ENCODE measurements around the gene ATE1.
"Not testable (repeated sequence)": the region's sequence is repeated elsewhere in the genome, so short reads cannot be mapped to it uniquely, and the experiment has no call there.

The ATE1 gene

DNA sequence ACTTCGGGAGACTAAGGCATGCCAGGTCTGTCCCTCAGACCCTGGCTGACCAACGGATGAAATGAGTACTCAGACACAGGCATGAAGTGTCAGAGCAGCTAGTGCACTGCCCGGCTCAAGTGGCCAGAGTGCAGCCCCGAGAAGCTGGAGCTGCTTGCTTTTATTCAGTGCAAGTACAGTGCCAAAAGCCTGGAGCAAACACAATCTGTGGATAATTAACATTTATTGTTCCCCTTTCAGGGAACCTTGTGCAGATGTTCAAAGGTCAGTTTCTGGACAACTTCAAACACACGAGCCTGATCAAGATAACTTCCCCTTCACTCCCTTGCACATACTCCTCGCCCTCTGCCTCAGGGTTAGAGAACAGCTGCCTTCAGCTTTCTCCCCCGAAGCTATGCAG lies 7.9 kb upstream of the ATE1 start:
- no peaks in the 10 kb centered on the region for H3K27me3 Mint-ChIP-seq (ENCODE audit: low read depth)
- H3K4me1 Mint-ChIP-seq = peaks cover 3% of the 10 kb centered on the region
- H3K4me3 Mint-ChIP-seq = no peak overlapping the region
- no peak overlapping the region for H3K27ac Mint-ChIP-seq
- TF ChIP-seq, protein P1, sequence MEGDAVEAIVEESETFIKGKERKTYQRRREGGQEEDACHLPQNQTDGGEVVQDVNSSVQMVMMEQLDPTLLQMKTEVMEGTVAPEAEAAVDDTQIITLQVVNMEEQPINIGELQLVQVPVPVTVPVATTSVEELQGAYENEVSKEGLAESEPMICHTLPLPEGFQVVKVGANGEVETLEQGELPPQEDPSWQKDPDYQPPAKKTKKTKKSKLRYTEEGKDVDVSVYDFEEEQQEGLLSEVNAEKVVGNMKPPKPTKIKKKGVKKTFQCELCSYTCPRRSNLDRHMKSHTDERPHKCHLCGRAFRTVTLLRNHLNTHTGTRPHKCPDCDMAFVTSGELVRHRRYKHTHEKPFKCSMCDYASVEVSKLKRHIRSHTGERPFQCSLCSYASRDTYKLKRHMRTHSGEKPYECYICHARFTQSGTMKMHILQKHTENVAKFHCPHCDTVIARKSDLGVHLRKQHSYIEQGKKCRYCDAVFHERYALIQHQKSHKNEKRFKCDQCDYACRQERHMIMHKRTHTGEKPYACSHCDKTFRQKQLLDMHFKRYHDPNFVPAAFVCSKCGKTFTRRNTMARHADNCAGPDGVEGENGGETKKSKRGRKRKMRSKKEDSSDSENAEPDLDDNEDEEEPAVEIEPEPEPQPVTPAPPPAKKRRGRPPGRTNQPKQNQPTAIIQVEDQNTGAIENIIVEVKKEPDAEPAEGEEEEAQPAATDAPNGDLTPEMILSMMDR (IDR thresholded peaks at IDR 0.05; ENCODE audit: unreplicated experiment in 3 of 3) = no peak
- H3K9me3 Mint-ChIP-seq = peaks cover 4% of the 10 kb centered on the region
- peaks cover 38% of the 10 kb centered on the region for H3K36me3 Mint-ChIP-seq (ENCODE audit: low read depth)

DNA sequence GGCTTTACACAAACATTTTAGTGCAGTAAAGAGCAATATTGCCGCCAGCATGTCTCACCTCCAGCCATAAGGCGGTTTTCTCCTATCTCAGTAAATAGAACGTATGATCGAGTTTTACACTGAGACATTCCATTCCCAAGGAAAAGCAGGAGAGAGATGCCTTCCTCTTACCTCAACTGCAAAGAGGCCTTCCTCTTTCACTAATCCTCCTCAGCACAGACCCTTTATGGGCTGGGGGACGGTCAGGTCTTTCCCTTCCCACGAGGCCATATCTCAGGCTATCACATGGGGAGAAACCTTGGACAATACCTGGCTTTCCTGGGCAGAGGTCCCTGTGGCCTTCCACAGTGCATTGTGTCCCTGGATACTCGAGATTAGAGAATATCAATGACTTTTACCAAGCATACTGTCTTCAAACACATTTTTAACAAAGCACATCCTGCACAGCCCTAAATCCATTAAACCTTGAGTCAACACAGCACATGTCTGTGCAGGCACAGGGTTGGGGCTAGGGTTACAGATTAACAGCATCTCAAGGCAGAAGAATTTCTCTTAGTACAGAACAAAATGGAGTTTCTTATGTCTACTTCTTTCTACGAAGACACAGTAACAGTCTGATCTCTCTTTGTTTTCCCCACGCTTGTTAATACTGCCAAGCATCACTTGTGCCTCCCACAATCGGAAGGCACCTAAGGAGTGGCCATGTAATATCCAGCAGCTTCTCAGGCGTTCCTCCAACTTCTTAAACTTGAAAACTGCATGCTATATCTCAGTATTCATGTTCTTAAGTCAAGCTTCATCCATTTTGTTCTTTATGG lies 2.6 kb upstream of the ATE1 start:
- Mint-ChIP-seq H3K27ac (peak overlapping the region; percentile 94 to 100 (median 97)), H3K36me3 (ENCODE audit: low read depth) (peaks cover 25% of the 10 kb centered on the region), H3K4me1 (peaks cover 29% of the 10 kb centered on the region), H3K4me3 (peak overlapping the region; percentile 78 to 95 (median 86))
- H3K9me3 Mint-ChIP-seq; H3K27me3 Mint-ChIP-seq (ENCODE audit: low read depth): not testable (repeated sequence)

DNA sequence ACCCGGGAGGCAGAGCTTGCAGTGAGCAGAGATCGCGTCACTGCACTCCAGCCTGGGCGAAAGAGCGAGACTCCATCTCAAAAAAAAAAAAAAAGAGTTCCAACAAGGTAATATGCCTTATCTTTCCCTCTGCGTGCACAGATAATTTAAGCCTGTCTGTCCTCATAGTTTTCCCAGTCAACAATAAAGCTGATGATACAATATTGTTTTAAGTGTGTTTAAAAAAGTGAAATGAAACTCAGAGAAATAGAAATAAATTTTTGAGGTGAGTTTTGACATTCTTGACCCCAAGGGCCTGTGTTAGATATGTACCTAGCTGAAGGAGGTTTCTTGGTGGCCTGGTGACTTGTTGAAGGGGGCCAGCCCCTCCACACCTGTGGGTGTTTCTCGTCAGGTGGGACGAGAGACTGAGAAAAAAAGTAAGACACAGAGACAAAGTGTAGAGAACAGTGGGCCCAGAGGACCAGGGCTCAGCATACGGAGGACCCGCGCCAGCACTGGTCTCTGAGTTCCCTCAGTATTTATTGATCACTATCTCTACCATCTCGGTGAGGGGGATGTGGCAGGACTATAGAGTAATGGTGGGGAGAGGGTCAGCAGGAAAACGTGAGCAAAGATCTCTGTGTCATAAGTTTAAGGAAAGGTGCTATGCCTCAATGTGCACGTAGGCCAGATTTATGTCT lies 1.9 kb upstream of the ATE1 start:
- H3K27me3 Mint-ChIP-seq (ENCODE audit: low read depth) = not testable (repeated sequence)

DNA sequence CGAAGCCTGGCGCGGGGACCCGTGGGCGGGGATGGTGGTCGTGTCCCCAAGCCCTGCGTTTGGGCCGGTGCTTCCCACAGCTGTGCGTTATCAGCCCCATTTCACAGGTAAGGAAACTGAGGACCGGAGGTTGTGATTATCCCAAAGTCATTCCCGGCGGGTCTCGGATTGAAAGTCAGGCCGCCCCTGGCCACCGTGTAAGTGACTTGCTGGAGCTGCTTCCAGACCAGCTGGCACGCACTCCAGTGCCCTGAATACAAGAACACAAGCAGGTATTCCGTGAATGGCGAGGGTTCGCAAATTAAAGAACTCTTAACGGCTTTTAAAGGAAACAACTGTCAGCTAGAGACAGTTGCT lies 675 bp upstream of the ATE1 start:
- no peaks in the 10 kb centered on the region for H3K27me3 Mint-ChIP-seq (ENCODE audit: low read depth)
- no peaks in the 10 kb centered on the region for H3K9me3 Mint-ChIP-seq
- TF ChIP-seq, protein P1 (IDR thresholded peaks at IDR 0.05; ENCODE audit: unreplicated experiment in 3 of 3) = no peak

More for the DNA sequence above, 1.9 kb upstream of the ATE1 start:
- H3K27ac Mint-ChIP-seq = peak overlapping the region; percentile 94 to 100 (median 97)
- H3K36me3 Mint-ChIP-seq (ENCODE audit: low read depth) = peaks cover 24% of the 10 kb centered on the region
- peak overlapping the region; percentile 78 to 95 (median 86) for H3K4me3 Mint-ChIP-seq
- H3K4me1 Mint-ChIP-seq = peaks cover 36% of the 10 kb centered on the region
- not testable (repeated sequence) for H3K9me3 Mint-ChIP-seq

DNA sequence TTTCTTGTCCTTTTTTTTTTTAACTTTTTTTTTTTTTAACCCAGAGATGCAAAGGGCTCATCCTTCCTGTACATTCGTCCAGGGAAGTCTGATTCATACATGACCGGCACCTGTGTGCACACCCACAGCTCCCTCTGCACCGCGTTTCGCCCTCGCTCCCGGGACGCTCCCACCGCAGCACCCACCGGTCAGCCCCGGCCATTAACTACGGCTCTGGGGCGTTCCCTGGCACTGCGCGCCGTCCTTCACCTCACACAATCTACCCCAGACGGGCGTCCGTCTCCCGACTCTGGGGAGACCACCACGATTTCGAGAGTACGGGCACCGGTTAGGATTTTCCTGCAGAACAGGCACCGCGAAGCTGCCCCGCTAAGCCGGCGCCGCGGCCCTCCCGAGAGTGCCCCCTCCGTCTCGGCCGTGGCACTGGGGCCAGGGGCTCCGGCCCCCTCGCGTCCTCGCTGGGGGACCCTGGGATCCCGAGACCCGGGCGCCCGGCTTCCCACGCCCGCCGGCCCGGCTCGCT lies 452 bp downstream of the ATE1 start:
- H3K36me3 Mint-ChIP-seq (ENCODE audit: low read depth) = peaks cover 12% of the 10 kb centered on the region
- peaks cover 36% of the 10 kb centered on the region for H3K4me1 Mint-ChIP-seq
- H3K9me3 Mint-ChIP-seq = no peaks in the 10 kb centered on the region
- peak overlapping the region; percentile 81 to 100 (median 95) for H3K27ac Mint-ChIP-seq
- no peaks in the 10 kb centered on the region for H3K27me3 Mint-ChIP-seq (ENCODE audit: low read depth)
- TF ChIP-seq, protein P1 (IDR thresholded peaks at IDR 0.05; ENCODE audit: unreplicated experiment in 3 of 3) = no peak
- H3K4me3 Mint-ChIP-seq = peak overlapping the region; percentile 93 to 95 (median 94)

More for the DNA sequence above, 675 bp upstream of the ATE1 start:
- H3K27ac Mint-ChIP-seq = peak overlapping the region; percentile 81 to 100 (median 99)
- peaks cover 13% of the 10 kb centered on the region for H3K36me3 Mint-ChIP-seq (ENCODE audit: low read depth)
- peak overlapping the region; percentile 93 to 95 (median 94) for H3K4me3 Mint-ChIP-seq
- peaks cover 36% of the 10 kb centered on the region for H3K4me1 Mint-ChIP-seq

DNA sequence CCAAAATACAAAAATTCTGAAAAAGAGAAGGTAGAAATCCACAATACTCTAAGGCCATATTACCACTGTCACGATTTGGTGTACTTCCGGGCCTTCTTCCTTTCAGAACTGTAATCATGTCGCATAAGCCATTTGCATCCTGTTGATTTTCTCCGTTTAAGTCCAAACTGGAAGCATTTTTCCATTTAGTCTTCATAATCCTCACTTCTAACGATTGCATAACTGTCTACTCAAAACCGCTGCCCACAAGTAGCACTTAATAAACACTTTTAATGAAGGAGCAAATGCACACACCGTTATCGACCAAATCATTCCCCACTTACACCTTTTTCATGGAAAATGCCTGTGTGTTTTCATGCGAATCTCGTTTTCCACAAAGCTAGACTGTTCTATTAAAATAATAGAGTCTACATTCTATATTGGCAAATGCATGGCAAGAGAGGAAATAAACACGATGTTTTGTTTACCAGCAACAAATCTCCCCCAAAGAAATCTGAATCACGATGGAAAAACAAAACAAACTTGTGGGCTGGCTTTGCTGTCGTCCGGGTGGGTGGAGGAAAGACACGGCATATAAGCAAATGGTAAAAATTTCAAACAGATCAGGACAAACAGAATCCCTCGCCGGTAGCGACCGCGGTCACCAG lies 1.0 kb downstream of the ATE1 start:
- Mint-ChIP-seq H3K36me3 (ENCODE audit: low read depth) (peaks cover 11% of the 10 kb centered on the region), H3K4me1 (peaks cover 36% of the 10 kb centered on the region), H3K27me3 (ENCODE audit: low read depth) (no peaks in the 10 kb centered on the region), H3K27ac (peak overlapping the region; percentile 81 to 100 (median 95)), H3K9me3 (no peaks in the 10 kb centered on the region), H3K4me3 (peak overlapping the region; percentile 88 to 95 (median 93))
- TF ChIP-seq, protein P1 (IDR thresholded peaks at IDR 0.05; ENCODE audit: unreplicated experiment in 3 of 3) = no peak
